GM18517 (cell line): Measurements from ENCODE around the gene TFEC.
"Not testable (repeated sequence)": the region's sequence is repeated elsewhere in the genome, so short reads cannot be mapped to it uniquely, and the experiment has no call there.

Source experiments
- ATAC-seq: cut with Tn5 transposase; IDR thresholded peaks from one replicate; pipeline ENCODE4 v1.9.1; 2021; ENCODE audit warnings: mild to moderate bottlenecking, moderate library complexity; ENCODE audit not compliant: unreplicated experiment

Gene TFEC

DNA sequence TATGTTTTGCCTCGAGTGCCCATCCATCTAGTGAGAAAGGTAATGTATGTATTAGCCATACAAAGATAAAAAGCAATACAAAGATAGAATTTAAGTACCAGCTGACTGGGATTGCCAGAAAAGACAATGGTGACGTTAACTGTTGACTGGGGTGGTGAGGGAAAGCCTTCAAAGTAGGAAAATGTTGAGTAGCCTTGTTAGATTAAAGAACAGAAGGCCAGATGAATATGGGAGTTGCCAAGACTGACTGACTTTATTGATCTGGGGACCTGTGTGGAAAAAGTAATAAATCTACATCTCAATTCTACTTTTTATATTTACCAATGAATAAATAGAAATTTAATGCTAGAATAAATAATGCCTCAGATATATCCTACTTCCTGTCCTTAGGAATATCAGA lies 97.7 kb downstream of the TFEC start:
- no peak for ATAC-seq

DNA sequence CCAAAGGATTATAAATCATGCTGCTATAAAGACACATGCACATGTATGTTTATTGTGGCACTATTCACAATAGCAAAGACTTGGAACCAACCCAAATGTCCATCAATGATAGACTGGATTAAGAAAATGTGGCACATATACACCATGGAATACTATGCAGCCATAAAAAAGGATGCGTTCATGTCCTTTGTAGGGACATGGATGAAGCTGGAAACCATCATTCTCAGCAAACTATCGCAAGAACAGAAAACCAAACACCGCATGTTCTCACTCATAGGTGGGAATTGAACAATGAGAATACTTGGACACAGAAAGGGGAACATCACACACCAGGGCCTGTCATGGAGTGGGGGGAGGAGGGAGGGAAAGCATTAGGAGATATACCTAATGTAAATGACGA lies 100.4 kb downstream of the TFEC start:
- ATAC-seq, result not testable (repeated sequence)

DNA sequence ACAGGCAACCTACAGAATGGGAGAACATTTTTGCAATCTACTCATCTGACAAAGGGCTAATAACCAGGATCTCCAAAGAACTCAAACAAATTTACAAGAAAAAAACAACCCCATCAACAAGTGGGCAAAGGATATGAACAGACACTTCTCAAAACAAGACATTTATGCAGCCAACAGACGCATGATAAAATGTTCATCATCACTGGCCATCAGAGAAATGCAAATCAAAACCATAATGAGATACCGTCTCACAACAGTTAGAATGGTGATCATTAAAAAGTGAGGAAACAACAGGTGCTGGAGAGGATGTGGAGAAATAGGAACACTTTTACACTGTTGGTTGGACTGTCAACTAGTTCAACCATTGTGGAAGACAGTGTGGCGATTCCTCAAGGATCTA lies 100.8 kb downstream of the TFEC start:
- not testable (repeated sequence) for ATAC-seq

DNA sequence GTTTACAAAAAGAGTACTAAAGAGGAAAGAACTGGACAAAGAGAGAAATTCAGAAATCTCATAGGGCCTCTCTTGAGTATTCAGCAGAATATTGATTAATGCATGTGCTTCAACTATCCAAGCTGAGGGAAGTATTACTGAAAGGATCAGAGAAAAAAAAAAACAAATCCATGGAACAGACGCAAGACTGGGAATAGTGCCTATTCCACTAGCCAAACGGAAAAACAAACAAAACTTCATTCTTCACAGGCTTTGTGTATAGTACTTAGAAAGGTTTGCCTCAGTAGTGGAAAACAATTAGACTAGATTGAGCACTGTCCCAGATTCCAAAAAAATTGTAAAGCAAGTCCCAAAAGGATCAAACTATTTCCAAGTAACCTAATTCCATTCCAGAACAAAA lies 106.2 kb downstream of the TFEC start:
- ATAC-seq, result no peak

DNA sequence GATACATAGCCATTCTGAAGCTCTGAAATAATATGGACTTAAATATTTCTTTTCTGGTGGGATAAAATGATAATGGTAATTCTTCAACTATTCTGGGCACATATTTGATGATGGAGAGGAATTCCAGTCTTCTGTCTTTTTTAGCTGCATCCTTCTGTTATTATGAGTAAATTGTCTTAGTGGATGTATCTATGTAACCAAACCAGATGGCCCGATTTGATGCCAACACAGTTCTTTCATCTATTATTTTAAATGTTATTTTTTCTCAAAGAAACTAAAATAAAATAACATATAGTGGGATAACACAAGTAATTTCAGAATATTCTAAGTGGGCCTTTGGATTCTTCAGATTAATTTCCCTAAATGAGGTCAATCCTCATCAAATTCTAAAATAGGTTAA lies 110.2 kb downstream of the TFEC start:
- ATAC-seq, result no peak

DNA sequence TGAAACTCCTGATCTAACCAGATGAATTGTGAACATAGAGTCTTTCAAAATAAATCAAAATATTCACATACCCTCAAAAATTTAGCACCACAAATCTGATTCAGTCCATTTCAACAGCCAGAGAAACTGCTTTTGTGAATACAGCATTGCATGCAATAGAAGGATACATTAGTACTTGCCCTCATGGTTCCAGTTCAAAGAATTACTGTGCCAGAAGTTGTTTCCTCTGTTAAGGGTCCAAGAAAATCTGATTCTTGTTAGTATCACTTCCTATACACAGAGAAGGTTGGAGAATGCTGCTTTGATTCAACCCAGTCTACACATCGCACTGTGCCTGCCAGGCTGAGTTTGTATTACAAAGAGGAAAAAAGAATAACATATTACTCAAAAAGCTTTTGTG lies 115.6 kb downstream of the TFEC start:
- no peak for ATAC-seq

DNA sequence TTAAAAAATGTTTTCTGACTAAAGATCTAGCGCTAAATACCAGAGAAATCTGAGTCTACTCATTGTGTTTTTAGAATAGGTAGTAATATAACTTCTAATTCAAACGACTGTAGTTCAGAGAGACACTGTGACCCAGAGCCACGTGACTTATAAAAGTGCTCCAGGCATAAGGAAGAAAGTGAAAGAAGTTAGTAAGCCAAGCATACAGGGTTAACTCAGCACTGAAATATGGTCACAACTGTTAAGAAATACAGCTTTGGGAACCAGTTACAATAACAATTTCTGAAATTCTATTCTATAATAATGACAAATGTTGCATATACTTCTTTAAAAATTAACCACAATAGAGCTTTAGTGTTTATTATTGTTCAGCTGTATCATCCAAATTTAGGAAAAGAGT lies 119.1 kb downstream of the TFEC start:
- no peak for ATAC-seq

DNA sequence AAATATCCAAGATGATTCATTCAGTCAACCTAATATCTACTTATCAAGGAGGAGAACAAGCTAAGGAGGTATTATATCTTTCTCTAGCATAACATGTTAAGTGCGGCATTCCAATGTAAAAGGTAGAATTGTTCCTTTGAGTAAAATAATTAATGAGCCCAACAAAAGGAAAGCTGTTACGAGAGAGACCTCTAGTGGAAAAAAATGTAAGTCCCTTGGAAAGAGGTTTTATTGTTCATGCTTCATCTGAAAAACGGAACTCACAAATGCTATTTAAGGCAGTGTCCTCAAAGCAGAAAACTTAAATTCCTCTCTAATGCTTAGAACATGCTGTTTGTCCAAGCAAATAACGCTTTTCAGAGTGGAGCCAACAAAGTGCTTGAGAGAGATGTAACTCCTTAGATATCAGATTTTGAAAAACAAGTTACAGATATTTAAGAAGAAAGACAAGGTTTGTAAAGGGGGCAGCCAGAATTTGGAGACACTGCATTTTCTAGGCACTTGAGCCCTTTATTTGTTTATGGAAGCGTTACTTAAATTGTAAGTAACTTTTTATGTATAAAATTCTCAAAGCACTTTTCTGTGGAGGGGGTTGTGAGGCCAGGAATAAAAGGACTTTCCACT lies 119.9 kb downstream of the TFEC start:
- ATAC-seq, result peak; percentile 66

DNA sequence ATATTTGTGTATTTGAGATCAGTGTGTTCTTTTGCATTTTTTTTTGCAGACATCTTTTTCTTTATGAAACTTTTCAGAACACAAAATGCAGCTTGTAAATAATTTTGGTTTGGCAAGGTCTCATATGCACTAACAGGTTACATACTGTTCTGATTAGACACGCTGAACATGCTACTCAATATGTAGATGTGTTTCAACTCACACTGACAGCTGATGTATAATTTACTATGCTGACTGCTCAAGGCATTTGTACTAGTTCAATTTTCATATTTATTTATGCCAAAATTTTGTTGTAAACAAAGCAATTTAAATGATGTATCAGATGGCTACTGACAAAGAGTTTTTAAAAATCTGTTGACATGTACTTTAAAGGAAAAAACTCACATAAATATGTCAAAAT lies 123.8 kb downstream of the TFEC start:
- no peak for ATAC-seq

DNA sequence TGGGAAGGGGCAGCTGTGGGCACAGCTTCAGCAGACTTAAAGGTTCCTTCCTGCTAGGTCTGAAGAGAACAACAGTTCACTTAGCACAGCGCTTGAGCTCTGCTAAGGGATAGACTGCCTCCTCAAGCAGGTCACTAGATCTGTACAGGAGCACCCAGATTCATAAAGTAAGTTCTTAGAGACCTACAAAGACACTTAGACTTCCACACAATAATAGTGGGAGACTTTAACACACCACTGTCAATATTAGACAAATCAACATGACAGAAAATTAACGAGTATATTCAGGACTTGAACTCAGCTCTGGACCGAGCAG lies 140.9 kb downstream of the TFEC start:
- no peak for ATAC-seq

DNA sequence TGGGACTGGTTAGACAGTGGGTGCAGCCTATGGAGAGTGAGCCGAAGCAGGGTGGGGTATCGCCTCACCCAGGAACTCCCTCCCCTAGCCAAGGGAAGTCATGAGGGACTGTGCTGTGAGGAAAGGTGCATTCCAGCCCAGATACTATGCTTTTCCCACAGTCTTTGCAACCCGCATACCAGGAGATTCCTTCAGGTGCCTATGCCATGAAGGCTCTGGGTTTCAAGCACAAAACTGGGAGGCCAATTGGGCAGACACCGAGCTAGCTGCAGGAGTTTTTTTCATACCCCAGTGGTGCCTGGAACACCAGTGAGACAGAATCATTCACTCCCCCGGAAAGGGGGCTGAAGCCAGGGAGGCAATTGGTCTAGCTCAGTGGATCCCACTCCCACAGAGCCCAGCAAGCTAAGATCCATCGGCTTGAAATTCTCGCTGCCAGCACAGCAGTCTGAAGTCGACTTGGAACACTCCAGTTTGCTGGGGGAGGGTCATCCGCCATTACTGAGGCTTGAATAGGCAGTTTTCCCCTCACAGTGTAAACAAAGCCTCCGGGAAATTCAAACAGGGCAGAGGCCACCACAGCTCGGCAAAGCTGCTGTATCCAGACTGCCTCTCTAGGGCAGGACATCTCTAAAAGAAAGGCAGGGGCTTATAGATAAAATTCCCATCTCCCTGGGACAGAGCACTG lies 141.4 kb downstream of the TFEC start:
- no peak for ATAC-seq

DNA sequence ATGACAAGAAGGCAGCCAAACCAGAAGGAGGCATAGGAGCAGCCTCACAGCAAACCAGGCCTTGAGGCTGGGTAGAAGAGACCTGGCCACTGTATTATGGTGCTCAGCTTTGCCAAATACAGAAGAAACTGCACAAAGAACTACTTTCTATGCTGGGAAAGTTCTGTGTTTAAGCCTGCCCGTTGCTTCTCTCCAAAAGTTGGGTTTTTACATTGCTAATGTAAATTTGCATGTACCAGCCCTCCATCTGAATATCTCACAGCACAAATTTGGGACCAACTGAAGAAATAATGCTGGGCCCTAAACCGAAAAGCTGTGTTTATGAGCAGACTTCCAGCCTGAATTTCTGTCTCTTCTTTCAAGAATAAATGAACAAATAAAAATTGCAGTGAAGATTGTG lies 145.0 kb downstream of the TFEC start:
- no peak for ATAC-seq
